Endothelial cell (in vitro differentiated cells): Measurements from ENCODE around the gene UBLCP1. TPM values are rescaled to one million over a fixed set of nuclear protein-coding genes. Genes with fewer than 3 reads are reported as not detected.
"Not testable (repeated sequence)": the region's sequence is repeated elsewhere in the genome, so short reads cannot be mapped to it uniquely, and the experiment has no call there.

Source experiments
- DNase-seq: peaks from one replicate; pipeline ENCODE4 v3.0.0; 2021; ENCODE audit warnings: low spot score
- H3K27ac Mint-ChIP-seq: one replicate; pipeline ENCODE4 v1.8.0; 2021; ENCODE audit warnings: mixed read lengths, inconsistent platforms; ENCODE audit not compliant: unreplicated experiment
- H3K27me3 Mint-ChIP-seq: one replicate; pipeline ENCODE4 v1.8.0; 2021; ENCODE audit warnings: mild to moderate bottlenecking, moderate library complexity, mixed read lengths, inconsistent platforms; ENCODE audit not compliant: unreplicated experiment
- H3K36me3 Mint-ChIP-seq: one replicate; pipeline ENCODE4 v1.8.0; 2021; ENCODE audit warnings: mild to moderate bottlenecking, low read depth, mixed read lengths, inconsistent platforms; ENCODE audit not compliant: unreplicated experiment
- H3K4me1 Mint-ChIP-seq: one replicate; pipeline ENCODE4 v1.8.0; 2021; ENCODE audit warnings: mild to moderate bottlenecking, mixed read lengths, inconsistent platforms; ENCODE audit not compliant: unreplicated experiment
- H3K4me3 Mint-ChIP-seq: one replicate; pipeline ENCODE4 v1.8.0; 2021; ENCODE audit warnings: mild to moderate bottlenecking, mixed read lengths, inconsistent platforms; ENCODE audit not compliant: unreplicated experiment
- H3K9me3 Mint-ChIP-seq: one replicate; pipeline ENCODE4 v1.8.0; 2021; ENCODE audit warnings: mixed read lengths, inconsistent platforms; ENCODE audit not compliant: unreplicated experiment
- CTCF ChIP-seq: fragments of 200-600 bp; sonication (generic); IDR thresholded peaks from one replicate; pipeline ENCODE4 v1.5.0; 2021; ENCODE audit warnings: antibody characterized with exemption; ENCODE audit not compliant: unreplicated experiment
- total RNA-seq: library from RNA; stranded (reverse); fragmentation: NEBNext Ultra II Directional; extraction: Animal tissue kit (Norgen Biotek cat#: 25700); gene quantifications from one replicate; pipeline ENCODE4 v1.2.1, GENCODE V29; 2021; ENCODE audit not compliant: unreplicated experiment

Gene UBLCP1
- total RNA-seq, 1 donor from 2014 or later = 24.5 TPM

- H3K4me1 Mint-ChIP-seq = peaks cover 6% of the 10 kb centered on the region
- H3K27ac Mint-ChIP-seq = no peak overlapping the region
- H3K4me3 Mint-ChIP-seq = no peak overlapping the region
- H3K36me3 Mint-ChIP-seq = no peaks in the 10 kb centered on the region
- H3K27me3 Mint-ChIP-seq = peaks cover 5% of the 10 kb centered on the region
- DNase-seq = no peak
- no peaks in the 10 kb centered on the region for H3K9me3 Mint-ChIP-seq
- no peak for TF ChIP-seq CTCF
Observed at GRCh38 chr5:159258361-159258760, 4.7 kb upstream of the UBLCP1 start.

DNA sequence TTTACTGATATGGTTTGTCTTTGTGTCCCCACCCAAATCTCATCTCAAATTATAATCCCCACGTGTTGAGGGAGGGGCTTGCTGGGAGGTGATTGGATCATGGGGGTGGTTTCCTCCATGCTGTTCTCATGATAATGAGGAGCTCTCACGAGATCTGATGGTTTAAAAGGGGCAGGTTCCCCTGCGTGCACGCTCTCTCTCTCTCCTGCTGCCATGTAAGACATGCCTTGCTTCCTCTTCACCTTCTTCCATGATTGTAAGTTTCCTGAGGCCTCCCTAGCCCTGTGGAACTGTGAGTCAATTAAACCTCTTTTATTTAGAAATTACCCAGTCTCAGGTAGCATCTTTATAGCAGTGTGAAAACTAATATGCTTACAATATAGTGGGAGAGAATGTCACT is 2.9 kb upstream of the UBLCP1 start:
- H3K27ac Mint-ChIP-seq, H3K36me3 Mint-ChIP-seq, H3K4me3 Mint-ChIP-seq, DNase-seq, H3K27me3 Mint-ChIP-seq, H3K9me3 Mint-ChIP-seq: not testable (repeated sequence)
- peaks cover 12% of the 10 kb centered on the region for H3K4me1 Mint-ChIP-seq

- TF ChIP-seq CTCF = no peak
- peaks cover 12% of the 10 kb centered on the region for H3K4me1 Mint-ChIP-seq
- DNase-seq = peak; percentile 16
- peaks cover 13% of the 10 kb centered on the region for H3K36me3 Mint-ChIP-seq
- H3K9me3 Mint-ChIP-seq = no peaks in the 10 kb centered on the region
- peak overlapping the region; percentile 99 for H3K27ac Mint-ChIP-seq
- peaks cover 7% of the 10 kb centered on the region for H3K27me3 Mint-ChIP-seq
- peak overlapping the region; percentile 97 for H3K4me3 Mint-ChIP-seq
Observed at GRCh38 chr5:159262472-159262858, 625 bp upstream of the UBLCP1 start.

- Mint-ChIP-seq H3K4me1 (peaks cover 12% of the 10 kb centered on the region), H3K4me3 (peak overlapping the region; percentile 97), H3K9me3 (no peaks in the 10 kb centered on the region)
Observed at GRCh38 chr5:159263569-159263905, 447 bp downstream of the UBLCP1 start.

GRCh38 chr5:159266764-159267163 is 3.7 kb downstream of the UBLCP1 start:
- H3K27me3 Mint-ChIP-seq = not testable (repeated sequence)

More at GRCh38 chr5:159263569-159263905, 447 bp downstream of the UBLCP1 start:
- Mint-ChIP-seq H3K27ac (peak overlapping the region; percentile 99), H3K36me3 (peaks cover 18% of the 10 kb centered on the region), H3K27me3 (peaks cover 7% of the 10 kb centered on the region)
- no peak for TF ChIP-seq CTCF
- DNase-seq = no peak

GRCh38 chr5:159269723-159270122 is 6.6 kb downstream of the UBLCP1 start:
- Mint-ChIP-seq H3K36me3 (peaks cover 18% of the 10 kb centered on the region), H3K9me3 (no peaks in the 10 kb centered on the region), H3K4me1 (no peaks in the 10 kb centered on the region), H3K4me3 (no peak overlapping the region), H3K27ac (no peak overlapping the region), H3K27me3 (no peaks in the 10 kb centered on the region)
- DNase-seq = no peak
- TF ChIP-seq CTCF = no peak

More at GRCh38 chr5:159266764-159267163, 3.7 kb downstream of the UBLCP1 start:
- Mint-ChIP-seq H3K36me3 (peaks cover 18% of the 10 kb centered on the region), H3K4me1 (peaks cover 12% of the 10 kb centered on the region)
- not testable (repeated sequence) for H3K9me3 Mint-ChIP-seq, H3K4me3 Mint-ChIP-seq, H3K27ac Mint-ChIP-seq, DNase-seq
